CD4-positive, alpha-beta T cell (primary cell): Measurements from ENCODE around the gene MYH11. TPM values are rescaled to one million over a fixed set of nuclear protein-coding genes. Genes with fewer than 3 reads are reported as not detected.

Experiments
- ATAC-seq: fragments of 200-7000 bp; cut with Tn5 transposase; one replicate; pipeline ENCODE4 v1.10.0; 2022; ENCODE audit warnings: mild to moderate bottlenecking; ENCODE audit not compliant: poor library complexity
- CTCF ChIA-PET: fragments of 350-600 bp; sonication (Branson Sonifier 250); formaldehyde crosslinking; loops from one replicate; lab custom pipeline; 2021; ENCODE audit warnings: antibody characterized with exemption, inconsistent platforms; lab: Charles Lee
- POLR2A ChIA-PET: fragments of 350-600 bp; sonication (Branson Sonifier 250); formaldehyde crosslinking; loops from one replicate; lab custom pipeline; 2021; ENCODE audit warnings: antibody characterized with exemption, inconsistent platforms; lab: Charles Lee
- DNase-seq, 14 experiments: peaks; one replicate each; pipeline ENCODE4 v3.0.0-alpha.2; 2013 to 2020; ENCODE audit warnings: mixed read lengths in 2 of 14
- H3K27ac ChIP-seq, 2 donors: one replicate each; pipeline versions ENCODE4 v1.5.1 to v1.7.0; 2013; ENCODE audit warnings: low read length in 2 of 2, low read depth in 1 of 2, mild to moderate bottlenecking in 1 of 2
- H3K27me3 ChIP-seq, 2 experiments: 1 replicate in 1 of 2; 2 replicates in 1 of 2; pipeline versions ENCODE4 v1.6.1 to v1.7.0; 2013; ENCODE audit warnings: low read length in 2 of 2, control low read depth in 1 of 2, mild to moderate bottlenecking in 1 of 2, moderate library complexity in 1 of 2; ENCODE audit not compliant: insufficient read depth in 2 of 2, control insufficient read depth in 1 of 2
- H3K36me3 ChIP-seq: one replicate; pipeline ENCODE4 v1.6.1; 2013; ENCODE audit warnings: low read length, control low read depth; ENCODE audit not compliant: insufficient read depth
- H3K4me1 ChIP-seq: one replicate; pipeline ENCODE4 v1.6.1; 2013; ENCODE audit warnings: low read length, control low read depth; ENCODE audit not compliant: insufficient read depth
- H3K4me3 ChIP-seq: one replicate; pipeline ENCODE4 v1.5.1; 2013; ENCODE audit warnings: mild to moderate bottlenecking, low read length, moderate library complexity
- H3K9me3 ChIP-seq, 2 experiments: 1 replicate in 1 of 2; 2 replicates in 1 of 2; pipeline versions ENCODE4 v1.6.1 to v1.7.0; 2013; ENCODE audit warnings: low read length in 2 of 2, mild to moderate bottlenecking in 2 of 2, control low read depth in 1 of 2, moderate library complexity in 1 of 2; ENCODE audit not compliant: control insufficient read depth in 1 of 2, insufficient read depth in 1 of 2
- H3K27ac Mint-ChIP-seq: one replicate; pipeline ENCODE4 v1.8.0; 2020; ENCODE audit warnings: mixed read lengths
- H3K27me3 Mint-ChIP-seq: one replicate; pipeline ENCODE4 v1.8.0; 2021; ENCODE audit warnings: mixed read lengths
- H3K36me3 Mint-ChIP-seq: one replicate; pipeline ENCODE4 v1.8.0; 2021; ENCODE audit warnings: low read depth, mixed read lengths
- H3K4me1 Mint-ChIP-seq: one replicate; pipeline ENCODE4 v1.8.0; 2021; ENCODE audit warnings: low read depth, mixed read lengths
- H3K4me3 Mint-ChIP-seq: one replicate; pipeline ENCODE4 v1.8.0; 2020; ENCODE audit warnings: mild to moderate bottlenecking, mixed read lengths
- H3K9me3 Mint-ChIP-seq: one replicate; pipeline ENCODE4 v1.8.0; 2020; ENCODE audit warnings: mixed read lengths
- CTCF ChIP-seq: fragments of 200-600 bp; IDR thresholded peaks from one replicate; pipeline ENCODE4 v1.8.0; 2022; ENCODE audit warnings: antibody characterized with exemption, mild to moderate bottlenecking
- intact Hi-C, 2 experiments: fragments of 100-400 bp; cut with DNase I in 1 of 2; cut with micrococcal nuclease in 1 of 2; formaldehyde crosslinking; loops; one replicate each; pipeline versions ENCODE4 v1.15.1 to v1.9.0; 2023 to 2025; cut with DNase I, micrococcal nuclease
- total RNA-seq, 174 experiments: library from RNA in 2 of 174; stranded (reverse) in 2 of 174; gene quantifications; one replicate each; pipeline ENCODE4 v1.2.3 and lab custom pipeline; 2021 to 2026

MYH11 gene
- total RNA-seq, 2 experiments from 2014 or later: not detected

- peaks cover 4% of the 10 kb centered on the region for H3K27me3 Mint-ChIP-seq
- no peaks in the 10 kb centered on the region for H3K36me3 Mint-ChIP-seq
- intact Hi-C loops: no loop called here
- H3K27me3 ChIP-seq: no peaks in the 10 kb centered on the region
- H3K4me3 ChIP-seq: no peak overlapping the region
- H3K4me1 Mint-ChIP-seq: no peaks in the 10 kb centered on the region
- H3K4me3 Mint-ChIP-seq: no peak overlapping the region
- ChIA-PET POLR2A (no interaction called here), CTCF (no interaction called here)
- no peak for DNase-seq
- no peak overlapping the region for H3K27ac ChIP-seq
- H3K9me3 ChIP-seq: no peaks in the 10 kb centered on the region
- no peak for TF ChIP-seq CTCF
- no peaks in the 10 kb centered on the region for H3K4me1 ChIP-seq
- no peaks in the 10 kb centered on the region for H3K9me3 Mint-ChIP-seq
- ATAC-seq: no peak
- H3K36me3 ChIP-seq: no peaks in the 10 kb centered on the region
- H3K27ac Mint-ChIP-seq: no peak overlapping the region
These were observed 74.1 kb downstream of the MYH11 start for GRCh38 chr16:15782573-15783365.

GRCh38 chr16:15781650-15782049, 75.2 kb downstream of the MYH11 start:
- DNase-seq (no peak), ATAC-seq (no peak)
- ChIA-PET POLR2A (no interaction called here), CTCF (no interaction called here)
- Mint-ChIP-seq H3K36me3 (no peaks in the 10 kb centered on the region), H3K4me1 (no peaks in the 10 kb centered on the region), H3K4me3 (no peak overlapping the region), H3K9me3 (no peaks in the 10 kb centered on the region), H3K27me3 (peaks cover 4% of the 10 kb centered on the region), H3K27ac (no peak overlapping the region)
- H3K4me1 ChIP-seq: no peaks in the 10 kb centered on the region
- no peak overlapping the region for H3K27ac ChIP-seq
- H3K27me3 ChIP-seq: no peaks in the 10 kb centered on the region
- no peak for TF ChIP-seq CTCF
- intact Hi-C loops: no loop called here
- H3K9me3 ChIP-seq: no peaks in the 10 kb centered on the region
- no peaks in the 10 kb centered on the region for H3K36me3 ChIP-seq
- no peak overlapping the region for H3K4me3 ChIP-seq

GRCh38 chr16:15780805-15781204, 76.0 kb downstream of the MYH11 start:
- H3K27me3 Mint-ChIP-seq: peaks cover 8% of the 10 kb centered on the region
- ChIA-PET CTCF (no interaction called here), POLR2A (no interaction called here)
- no peak overlapping the region for H3K27ac Mint-ChIP-seq
- H3K9me3 ChIP-seq: no peaks in the 10 kb centered on the region
- no peak overlapping the region for H3K4me3 ChIP-seq
- DNase-seq: no peak
- no peaks in the 10 kb centered on the region for H3K36me3 ChIP-seq
- no peak overlapping the region for H3K27ac ChIP-seq
- H3K36me3 Mint-ChIP-seq: no peaks in the 10 kb centered on the region
- H3K4me3 Mint-ChIP-seq: no peak overlapping the region
- intact Hi-C loops: no loop called here
- TF ChIP-seq CTCF: no peak
- H3K9me3 Mint-ChIP-seq: no peaks in the 10 kb centered on the region
- no peaks in the 10 kb centered on the region for H3K4me1 ChIP-seq
- no peaks in the 10 kb centered on the region for H3K4me1 Mint-ChIP-seq
- ATAC-seq: no peak
- H3K27me3 ChIP-seq: no peaks in the 10 kb centered on the region
